ENCODE data around the gene BMERB1.

GRCh38 chr16:15440852-15441251, 6.5 kb downstream of the BMERB1 start:
- no peak for TF ChIP-seq POLR2AphosphoS5 (IDR thresholded peaks at IDR 0.05)
- no peak for TF ChIP-seq POLR2A (IDR thresholded peaks at IDR 0.05)
- TF ChIP-seq CTCF (IDR thresholded peaks at IDR 0.05), result no peak
